ENCODE results near the gene SLC38A10.

Gene SLC38A10

DNA sequence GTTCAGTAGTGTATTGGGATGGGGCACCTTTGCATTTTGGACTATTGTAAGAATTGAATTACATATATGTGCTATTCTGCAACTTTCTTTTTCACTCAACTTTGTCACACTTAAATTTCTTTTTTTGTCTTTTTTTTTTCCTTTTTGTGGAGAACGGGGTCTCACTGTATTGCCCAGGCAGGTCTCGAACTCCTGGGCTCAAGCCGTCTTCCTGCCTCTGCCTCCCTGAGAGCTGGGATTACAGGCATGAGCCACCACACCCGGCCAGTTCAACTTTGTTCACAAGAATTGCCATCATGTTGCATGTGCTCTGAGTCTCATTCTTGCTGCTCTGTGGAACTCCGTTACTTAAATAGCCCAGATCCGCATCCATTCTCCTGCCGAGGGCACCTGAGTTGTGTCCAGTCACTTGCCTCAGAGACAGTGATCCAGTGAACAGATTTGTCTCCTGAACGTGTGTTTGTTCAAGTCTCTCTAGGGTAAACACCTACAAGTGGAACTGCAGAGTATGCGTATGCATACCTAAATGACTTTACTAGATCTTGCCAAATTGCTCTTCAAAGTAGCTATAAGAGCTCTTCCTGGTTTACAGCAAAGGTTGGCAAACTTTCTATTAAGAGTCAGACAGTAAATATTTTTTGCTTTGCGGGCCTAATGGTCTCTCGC lies 3.4 kb upstream of the SLC38A10 start:
- TF ChIP-seq, protein P1, sequence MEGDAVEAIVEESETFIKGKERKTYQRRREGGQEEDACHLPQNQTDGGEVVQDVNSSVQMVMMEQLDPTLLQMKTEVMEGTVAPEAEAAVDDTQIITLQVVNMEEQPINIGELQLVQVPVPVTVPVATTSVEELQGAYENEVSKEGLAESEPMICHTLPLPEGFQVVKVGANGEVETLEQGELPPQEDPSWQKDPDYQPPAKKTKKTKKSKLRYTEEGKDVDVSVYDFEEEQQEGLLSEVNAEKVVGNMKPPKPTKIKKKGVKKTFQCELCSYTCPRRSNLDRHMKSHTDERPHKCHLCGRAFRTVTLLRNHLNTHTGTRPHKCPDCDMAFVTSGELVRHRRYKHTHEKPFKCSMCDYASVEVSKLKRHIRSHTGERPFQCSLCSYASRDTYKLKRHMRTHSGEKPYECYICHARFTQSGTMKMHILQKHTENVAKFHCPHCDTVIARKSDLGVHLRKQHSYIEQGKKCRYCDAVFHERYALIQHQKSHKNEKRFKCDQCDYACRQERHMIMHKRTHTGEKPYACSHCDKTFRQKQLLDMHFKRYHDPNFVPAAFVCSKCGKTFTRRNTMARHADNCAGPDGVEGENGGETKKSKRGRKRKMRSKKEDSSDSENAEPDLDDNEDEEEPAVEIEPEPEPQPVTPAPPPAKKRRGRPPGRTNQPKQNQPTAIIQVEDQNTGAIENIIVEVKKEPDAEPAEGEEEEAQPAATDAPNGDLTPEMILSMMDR (IDR thresholded peaks at IDR 0.05; ENCODE audit: extremely low read depth, insufficient read depth, missing control alignments): no peak
- in situ Hi-C loops (cut with MboI; ENCODE audit: low pct_unique_long_range_greater_than_20kb, low sequenced_read_pairs, unreplicated experiment): no loop called here
- no peak for DNase-seq (ENCODE audit: low spot score)

DNA sequence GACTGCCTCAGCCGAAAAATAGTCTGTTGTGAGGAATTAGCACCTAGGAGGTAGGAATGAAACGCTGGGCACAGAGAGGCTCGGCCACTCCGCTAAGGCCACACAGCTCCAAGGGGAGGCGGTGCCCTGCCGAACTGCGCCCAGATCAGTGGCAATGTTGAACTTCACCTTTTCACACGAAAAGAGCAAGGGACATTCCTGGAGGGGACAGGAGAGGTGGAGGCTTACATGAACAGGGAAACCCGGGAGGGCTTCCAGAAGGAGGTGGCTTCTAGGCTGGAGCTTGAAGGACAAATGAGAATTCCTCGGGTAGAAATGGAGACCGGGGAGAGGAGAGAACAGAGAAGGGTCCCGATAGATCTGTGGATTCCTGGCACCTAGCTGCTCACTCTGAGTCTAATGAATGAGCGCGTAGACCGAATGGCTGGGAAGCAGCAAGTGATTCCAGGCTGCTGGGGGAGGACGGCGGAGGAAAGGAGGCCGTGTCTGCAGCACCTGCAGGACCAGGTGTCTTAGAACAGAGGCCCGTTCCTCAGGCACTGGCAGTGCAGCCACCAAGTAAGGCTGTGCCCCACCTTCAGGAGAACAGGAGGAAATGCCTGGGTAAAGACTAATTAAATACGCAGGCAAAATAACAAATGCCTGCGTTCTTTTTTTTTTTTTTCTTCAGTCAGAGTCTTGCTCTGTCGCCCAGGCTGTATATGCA lies 722 bp upstream of the SLC38A10 start:
- in situ Hi-C loops (cut with MboI; ENCODE audit: low pct_unique_long_range_greater_than_20kb, low sequenced_read_pairs, unreplicated experiment): no loop called here
- TF ChIP-seq, protein P1 (IDR thresholded peaks at IDR 0.05; ENCODE audit: extremely low read depth, insufficient read depth, missing control alignments): peak; percentile 45
- DNase-seq (ENCODE audit: low spot score): peak; percentile 74

DNA sequence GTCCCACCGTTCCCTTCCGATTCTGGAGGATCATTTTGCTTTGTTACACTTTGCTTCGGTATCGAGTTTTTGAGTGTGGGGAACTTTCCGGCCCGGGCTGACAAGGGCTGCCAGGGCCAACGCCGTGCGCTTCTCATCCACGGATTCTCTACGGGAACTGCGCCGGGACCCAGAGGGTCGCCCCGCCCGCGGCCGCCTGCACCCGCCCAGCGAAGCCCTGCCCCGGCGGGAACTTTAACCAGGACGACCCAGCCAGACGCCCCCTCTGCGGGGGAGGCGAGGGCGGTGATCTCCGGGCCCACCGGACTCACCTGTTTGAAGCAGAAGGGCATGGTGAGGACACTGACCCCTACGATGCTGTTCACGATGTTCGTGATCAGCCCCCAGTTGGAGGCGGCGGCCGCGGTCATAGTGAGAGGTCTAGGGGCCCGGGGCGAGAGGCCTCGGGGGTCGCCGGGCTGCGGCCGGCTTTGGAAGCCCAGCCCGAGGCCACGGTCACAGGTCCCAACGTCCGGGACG lies 536 bp downstream of the SLC38A10 start:
- TF ChIP-seq, protein P1 (IDR thresholded peaks at IDR 0.05; ENCODE audit: extremely low read depth, insufficient read depth, missing control alignments): no peak
- DNase-seq (ENCODE audit: low spot score): no peak
- in situ Hi-C loops (cut with MboI; ENCODE audit: low pct_unique_long_range_greater_than_20kb, low sequenced_read_pairs, unreplicated experiment): no loop called here

DNA sequence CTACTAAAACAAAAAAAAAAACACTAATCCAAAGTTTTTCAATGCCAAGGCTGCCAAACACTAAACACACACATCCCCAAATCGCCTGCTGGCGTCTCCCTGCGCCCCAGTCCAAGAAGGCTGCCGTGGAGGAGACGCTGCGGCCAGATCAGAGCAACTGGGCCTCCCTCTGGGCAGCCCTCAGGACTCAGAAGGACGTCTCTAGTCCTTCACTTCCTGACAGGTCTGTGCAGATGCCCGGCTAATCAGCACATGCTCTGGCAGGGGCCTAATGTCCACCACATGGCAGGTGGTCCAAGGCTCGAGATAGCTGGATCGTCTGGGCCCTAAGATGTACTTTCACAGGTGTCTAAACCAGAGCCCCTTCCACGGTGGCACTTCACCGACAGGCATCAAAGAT lies 2.7 kb downstream of the SLC38A10 start:
- DNase-seq (ENCODE audit: low spot score): no peak
- in situ Hi-C loops (cut with MboI; ENCODE audit: low pct_unique_long_range_greater_than_20kb, low sequenced_read_pairs, unreplicated experiment): no loop called here
- TF ChIP-seq, protein P1 (IDR thresholded peaks at IDR 0.05; ENCODE audit: extremely low read depth, insufficient read depth, missing control alignments): no peak

DNA sequence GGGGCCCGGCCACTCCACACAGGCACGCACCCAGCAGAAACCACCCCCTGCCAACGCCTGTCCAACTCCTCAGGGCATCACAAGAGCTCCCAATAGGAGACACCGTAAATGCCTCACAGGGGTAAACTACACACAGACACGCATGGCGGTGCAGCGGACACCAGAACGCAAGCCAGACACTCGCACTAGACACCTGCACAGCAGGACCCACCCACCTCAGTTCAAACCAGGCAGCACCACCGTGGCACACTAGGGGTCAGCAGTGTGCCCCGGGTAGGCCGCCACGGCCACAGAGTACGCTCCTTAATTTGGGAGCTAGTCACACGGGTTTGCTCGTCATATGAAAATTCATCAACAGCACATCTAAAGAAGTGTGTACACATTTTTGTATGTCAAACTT lies 3.4 kb downstream of the SLC38A10 start:
- TF ChIP-seq, protein P1 (IDR thresholded peaks at IDR 0.05; ENCODE audit: extremely low read depth, insufficient read depth, missing control alignments): peak; percentile 82
- in situ Hi-C loops (cut with MboI; ENCODE audit: low pct_unique_long_range_greater_than_20kb, low sequenced_read_pairs, unreplicated experiment): no loop called here
- DNase-seq (ENCODE audit: low spot score): peak; percentile 87

DNA sequence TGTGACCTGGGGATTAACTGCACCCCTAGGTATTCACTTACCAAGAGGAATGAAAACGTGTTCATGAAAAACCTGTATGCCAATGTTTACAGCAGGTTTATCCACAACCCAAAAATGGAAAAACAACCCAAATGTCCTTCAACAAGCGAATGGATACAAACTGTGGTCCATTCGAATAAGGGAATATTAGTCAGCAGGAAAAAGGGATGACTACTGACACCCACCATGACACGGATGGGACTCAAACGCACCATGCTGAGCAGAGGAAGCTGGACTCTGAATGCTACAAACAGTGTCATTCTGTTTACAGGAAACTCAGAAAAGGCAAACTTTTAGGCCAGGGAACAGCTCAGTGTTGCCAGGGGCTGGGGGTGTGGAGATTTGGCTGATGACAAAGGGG lies 4.9 kb downstream of the SLC38A10 start:
- TF ChIP-seq, protein P1 (IDR thresholded peaks at IDR 0.05; ENCODE audit: extremely low read depth, insufficient read depth, missing control alignments): no peak
- in situ Hi-C loops (cut with MboI; ENCODE audit: low pct_unique_long_range_greater_than_20kb, low sequenced_read_pairs, unreplicated experiment): no loop called here
- no peak for DNase-seq (ENCODE audit: low spot score)
